ENCODE results near the gene HS1BP3. TPM values are rescaled to one million over a fixed set of nuclear protein-coding genes. Genes with fewer than 3 reads are reported as not detected.

Gene HS1BP3
- total RNA-seq, 1 donor from 2014 or later, result 23.8 TPM

DNA sequence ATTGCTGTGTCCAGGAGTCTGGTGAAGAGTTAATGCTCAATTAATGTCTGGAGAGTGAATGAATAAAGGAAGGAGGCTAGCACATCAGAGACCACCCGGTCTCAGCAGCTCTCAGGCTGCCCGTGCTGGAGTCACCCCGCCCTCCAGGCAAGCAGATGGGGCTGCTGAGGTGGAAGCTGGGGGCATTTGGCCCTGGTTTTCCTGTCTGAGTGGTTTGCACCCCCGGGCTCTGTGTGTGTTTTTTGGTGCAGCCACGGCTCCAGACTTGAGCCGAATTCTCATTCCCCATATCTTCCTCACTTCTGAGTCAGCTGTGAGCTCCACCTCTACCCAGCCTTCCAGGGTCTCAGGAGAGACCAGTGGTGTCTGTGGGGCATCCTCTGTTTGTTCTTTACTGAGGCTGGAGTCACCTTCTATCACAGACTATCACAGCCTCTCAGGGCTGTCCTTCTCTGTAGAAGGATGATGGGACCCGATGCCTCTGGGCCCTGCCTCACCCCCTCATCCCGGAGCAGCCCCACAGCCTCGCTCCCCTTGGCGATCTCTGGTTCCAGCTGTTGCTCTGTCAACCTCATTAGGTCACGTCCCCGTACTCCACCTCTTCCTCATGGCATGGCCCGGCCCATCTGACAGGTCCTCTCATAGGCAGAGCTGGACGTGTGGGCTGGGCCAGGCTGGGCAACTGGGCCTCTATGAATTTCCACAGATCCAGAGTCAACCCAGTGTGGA lies 60.8 kb downstream of the HS1BP3 start:
- H3K4me1 Mint-ChIP-seq (ENCODE audit: low read depth, unreplicated experiment), result peaks cover 2% of the 10 kb centered on the region
- no peaks in the 10 kb centered on the region for H3K36me3 Mint-ChIP-seq (ENCODE audit: unreplicated experiment)
- DNase-seq, result peak; percentile 7
- H3K27me3 Mint-ChIP-seq (ENCODE audit: unreplicated experiment), result peaks cover 3% of the 10 kb centered on the region
- TF ChIP-seq, protein P1, sequence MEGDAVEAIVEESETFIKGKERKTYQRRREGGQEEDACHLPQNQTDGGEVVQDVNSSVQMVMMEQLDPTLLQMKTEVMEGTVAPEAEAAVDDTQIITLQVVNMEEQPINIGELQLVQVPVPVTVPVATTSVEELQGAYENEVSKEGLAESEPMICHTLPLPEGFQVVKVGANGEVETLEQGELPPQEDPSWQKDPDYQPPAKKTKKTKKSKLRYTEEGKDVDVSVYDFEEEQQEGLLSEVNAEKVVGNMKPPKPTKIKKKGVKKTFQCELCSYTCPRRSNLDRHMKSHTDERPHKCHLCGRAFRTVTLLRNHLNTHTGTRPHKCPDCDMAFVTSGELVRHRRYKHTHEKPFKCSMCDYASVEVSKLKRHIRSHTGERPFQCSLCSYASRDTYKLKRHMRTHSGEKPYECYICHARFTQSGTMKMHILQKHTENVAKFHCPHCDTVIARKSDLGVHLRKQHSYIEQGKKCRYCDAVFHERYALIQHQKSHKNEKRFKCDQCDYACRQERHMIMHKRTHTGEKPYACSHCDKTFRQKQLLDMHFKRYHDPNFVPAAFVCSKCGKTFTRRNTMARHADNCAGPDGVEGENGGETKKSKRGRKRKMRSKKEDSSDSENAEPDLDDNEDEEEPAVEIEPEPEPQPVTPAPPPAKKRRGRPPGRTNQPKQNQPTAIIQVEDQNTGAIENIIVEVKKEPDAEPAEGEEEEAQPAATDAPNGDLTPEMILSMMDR (IDR thresholded peaks at IDR 0.05; ENCODE audit: partially characterized antibody, unreplicated experiment), result no peak
- H3K9me3 Mint-ChIP-seq (ENCODE audit: unreplicated experiment), result no peaks in the 10 kb centered on the region
- H3K27ac Mint-ChIP-seq (ENCODE audit: unreplicated experiment), result no peak overlapping the region
- H3K4me3 Mint-ChIP-seq (ENCODE audit: unreplicated experiment), result no peak overlapping the region

DNA sequence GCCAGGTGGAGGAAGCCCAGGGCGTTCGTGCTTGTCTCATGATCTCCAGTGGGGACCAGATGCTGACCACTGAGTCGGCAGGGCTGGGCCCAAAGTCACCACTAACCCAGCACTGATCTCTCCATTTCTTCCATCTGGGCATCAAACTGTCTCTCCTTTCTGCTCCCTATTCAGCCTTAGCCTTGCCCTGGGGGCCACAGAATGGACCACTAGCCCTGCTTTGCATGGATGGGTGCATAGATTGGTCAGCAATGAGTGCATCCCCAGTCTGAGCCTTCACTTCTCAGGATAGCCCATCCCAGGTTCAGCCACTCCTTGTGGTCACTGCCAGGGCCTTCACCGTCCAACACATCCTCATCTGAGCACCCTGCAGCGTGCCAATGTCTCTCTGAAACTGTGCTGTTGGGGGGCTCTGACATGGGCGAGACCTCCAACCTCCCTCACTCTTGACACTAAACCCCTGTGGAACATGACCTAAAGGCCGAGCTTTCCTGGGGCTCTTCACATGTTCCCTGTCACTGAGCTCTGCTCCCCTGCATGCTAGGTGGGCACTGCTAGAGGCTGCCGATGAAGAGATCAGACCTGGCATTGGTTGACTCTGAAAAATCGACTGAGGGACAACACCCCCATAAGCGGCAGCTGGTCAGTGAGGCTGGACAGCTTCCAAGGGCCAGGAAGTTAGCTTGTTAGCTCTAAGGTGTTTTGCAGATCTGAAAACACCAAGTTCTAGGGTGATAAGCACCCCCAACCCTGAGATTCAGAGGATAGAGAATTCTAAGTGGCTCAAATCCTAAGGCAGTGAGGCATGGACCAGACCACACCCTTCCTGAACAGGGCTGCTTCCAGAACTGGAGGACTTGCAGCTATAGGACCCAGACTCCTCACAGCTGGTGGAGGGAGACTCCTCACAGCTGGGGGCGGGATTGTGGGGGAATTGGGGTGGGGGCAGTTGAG lies 61.7 kb downstream of the HS1BP3 start:
- Mint-ChIP-seq H3K36me3 (ENCODE audit: unreplicated experiment) (no peaks in the 10 kb centered on the region), H3K27ac (ENCODE audit: unreplicated experiment) (no peak overlapping the region), H3K4me3 (ENCODE audit: unreplicated experiment) (no peak overlapping the region), H3K9me3 (ENCODE audit: unreplicated experiment) (no peaks in the 10 kb centered on the region), H3K4me1 (ENCODE audit: low read depth, unreplicated experiment) (no peaks in the 10 kb centered on the region), H3K27me3 (ENCODE audit: unreplicated experiment) (peaks cover 3% of the 10 kb centered on the region)
- DNase-seq, result peak; percentile 7
- TF ChIP-seq, protein P1 (IDR thresholded peaks at IDR 0.05; ENCODE audit: partially characterized antibody, unreplicated experiment), result no peak

DNA sequence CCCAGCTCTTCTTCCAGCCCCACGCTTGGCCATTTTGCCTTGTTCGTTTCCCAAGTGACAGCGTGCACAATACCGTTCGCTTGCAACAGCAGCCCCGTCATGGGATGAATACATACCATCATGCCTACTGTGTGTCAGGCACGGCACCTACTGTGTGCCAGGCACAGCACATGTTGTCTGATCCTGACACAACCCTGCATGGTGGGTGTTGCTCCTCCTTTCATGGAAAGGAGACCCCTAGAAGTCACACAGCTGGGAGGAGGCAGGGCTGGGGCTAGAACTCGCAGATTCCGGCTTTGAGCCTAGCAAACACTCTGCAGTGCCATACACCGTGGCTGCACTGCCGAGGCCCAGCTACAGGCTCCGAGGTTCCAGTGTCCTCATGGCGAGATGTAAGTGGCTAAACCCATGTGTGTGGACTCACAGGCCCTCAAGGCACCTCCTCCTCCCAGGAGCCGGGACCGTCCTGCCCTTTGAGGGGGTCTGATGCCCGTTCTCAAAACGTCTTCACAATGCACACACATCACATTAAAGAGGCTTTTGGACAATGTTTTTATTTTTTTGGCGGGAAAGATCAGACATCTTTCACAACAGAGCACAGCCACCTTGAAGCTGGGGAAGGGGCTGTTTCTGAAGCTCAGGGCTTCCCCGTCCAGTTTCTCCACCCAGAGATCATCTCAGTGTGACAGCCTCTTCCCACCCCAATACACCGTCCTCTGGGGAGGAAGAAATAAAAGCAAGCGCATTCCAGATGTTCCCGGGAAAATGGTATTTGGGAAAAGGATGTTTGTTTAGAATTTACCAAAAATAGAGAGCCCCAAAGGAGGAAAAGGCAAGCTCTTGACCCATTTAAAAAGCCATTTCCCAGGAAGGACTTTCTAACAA lies 64.9 kb downstream of the HS1BP3 start:
- no peak overlapping the region for H3K4me3 Mint-ChIP-seq (ENCODE audit: unreplicated experiment)
- TF ChIP-seq, protein P1 (IDR thresholded peaks at IDR 0.05; ENCODE audit: partially characterized antibody, unreplicated experiment), result no peak
- peaks cover 1% of the 10 kb centered on the region for H3K27me3 Mint-ChIP-seq (ENCODE audit: unreplicated experiment)
- DNase-seq, result no peak
- no peaks in the 10 kb centered on the region for H3K4me1 Mint-ChIP-seq (ENCODE audit: low read depth, unreplicated experiment)
- H3K36me3 Mint-ChIP-seq (ENCODE audit: unreplicated experiment), result no peaks in the 10 kb centered on the region
- H3K9me3 Mint-ChIP-seq (ENCODE audit: unreplicated experiment), result no peaks in the 10 kb centered on the region
- H3K27ac Mint-ChIP-seq (ENCODE audit: unreplicated experiment), result no peak overlapping the region

DNA sequence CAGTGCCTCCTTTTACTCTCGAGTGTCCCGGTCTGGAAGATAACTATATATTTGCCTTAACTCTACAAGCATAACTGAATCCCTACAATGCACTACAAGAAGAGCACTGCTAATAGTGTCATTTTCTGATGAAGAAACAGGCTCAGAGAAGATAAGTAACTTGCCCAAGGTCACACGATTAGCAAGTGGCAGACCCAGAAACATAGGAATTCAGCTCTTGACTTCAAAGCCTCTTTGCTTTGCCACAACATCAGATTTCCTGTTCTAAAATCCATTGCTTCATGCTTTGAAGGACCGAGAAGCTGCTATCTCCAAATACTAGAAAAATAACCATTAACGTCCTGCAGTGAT lies 65.6 kb downstream of the HS1BP3 start:
- Mint-ChIP-seq H3K9me3 (ENCODE audit: unreplicated experiment) (peaks cover 1% of the 10 kb centered on the region), H3K36me3 (ENCODE audit: unreplicated experiment) (no peaks in the 10 kb centered on the region), H3K4me3 (ENCODE audit: unreplicated experiment) (no peak overlapping the region), H3K27ac (ENCODE audit: unreplicated experiment) (no peak overlapping the region), H3K27me3 (ENCODE audit: unreplicated experiment) (peaks cover 1% of the 10 kb centered on the region), H3K4me1 (ENCODE audit: low read depth, unreplicated experiment) (no peaks in the 10 kb centered on the region)
- TF ChIP-seq, protein P1 (IDR thresholded peaks at IDR 0.05; ENCODE audit: partially characterized antibody, unreplicated experiment), result no peak
- DNase-seq, result no peak

Measured in glutamatergic neuron (in vitro differentiated cells).